HepG2 (cell line): ENCODE measurements around the gene RNASE8. TPM values are rescaled to one million over a fixed set of nuclear protein-coding genes. Genes with fewer than 3 reads are reported as not detected.

Experiments used
- CCDC6 ChIP-seq: sonication (generic); formaldehyde crosslinking; IDR thresholded peaks from 2 replicates; pipeline ENCODE4 v1.8.1; 2022; ENCODE audit warnings: mild to moderate bottlenecking, missing genetic modification reagents, moderate library complexity
- CEBPB ChIP-seq: IDR thresholded peaks from 2 replicates; pipeline ENCODE4 v1.6.1; 2011; ENCODE audit warnings: low read depth, low read length, improper control_type of control experiment, borderline replicate concordance
- CHCHD3 ChIP-seq: sonication (generic); formaldehyde crosslinking; IDR thresholded peaks from 2 replicates; pipeline ENCODE4 v1.8.0; 2022; ENCODE audit warnings: mild to moderate bottlenecking, missing genetic modification reagents, moderate library complexity
- DNMT3B ChIP-seq: conservative IDR thresholded peaks from 2 replicates; pipeline ENCODE4 v1.6.1; 2016; ENCODE audit warnings: missing biosample characterization, control low read depth
- ELF1 ChIP-seq: sonication (generic); formaldehyde crosslinking; IDR thresholded peaks from 2 replicates; pipeline ENCODE4 v1.4.0; 2020; ENCODE audit warnings: missing genetic modification reagents
- FOSL1 ChIP-seq: sonication (generic); formaldehyde crosslinking; IDR thresholded peaks from 2 replicates; pipeline ENCODE4 v1.9.0; 2021; ENCODE audit warnings: missing genetic modification reagents, borderline replicate concordance
- IKZF4 ChIP-seq: sonication (generic); formaldehyde crosslinking; IDR thresholded peaks from 2 replicates; pipeline ENCODE4 v1.5.1; 2020; ENCODE audit warnings: borderline replicate concordance, mild to moderate bottlenecking, low read depth, missing genetic modification reagents; ENCODE audit errors: not compliant biosample characterization
- KDM2A ChIP-seq: sonication (generic); formaldehyde crosslinking; IDR thresholded peaks from 2 replicates; pipeline ENCODE4 v1.4.0; 2020; ENCODE audit warnings: low read depth, missing genetic modification reagents, borderline replicate concordance
- MXD4 ChIP-seq: IDR thresholded peaks from 2 replicates; pipeline ENCODE4 v1.6.1; 2016; ENCODE audit warnings: mild to moderate bottlenecking, missing biosample characterization, missing genetic modification reagents
- RFXAP ChIP-seq: sonication (generic); formaldehyde crosslinking; IDR thresholded peaks from 2 replicates; pipeline ENCODE4 v1.4.0; 2020; ENCODE audit warnings: missing genetic modification reagents, borderline replicate concordance
- SMAD9 ChIP-seq: sonication (generic); formaldehyde crosslinking; IDR thresholded peaks from 2 replicates; pipeline ENCODE4 v1.5.1; 2020; ENCODE audit warnings: mild to moderate bottlenecking, missing genetic modification reagents
- SP2 ChIP-seq: sonication (generic); formaldehyde crosslinking; IDR thresholded peaks from 2 replicates; pipeline ENCODE4 v1.5.1; 2020; ENCODE audit warnings: mild to moderate bottlenecking, missing genetic modification reagents
- SPEN ChIP-seq: sonication (generic); formaldehyde crosslinking; IDR thresholded peaks from 2 replicates; pipeline ENCODE4 v1.5.1; 2020; ENCODE audit warnings: low read depth, mild to moderate bottlenecking, missing genetic modification reagents
- TRIM24 ChIP-seq: sonication (generic); formaldehyde crosslinking; IDR thresholded peaks from 2 replicates; pipeline ENCODE4 v1.8.0; 2022; ENCODE audit warnings: mild to moderate bottlenecking, missing genetic modification reagents
- YEATS2 ChIP-seq: sonication (generic); formaldehyde crosslinking; IDR thresholded peaks from 2 replicates; pipeline ENCODE4 v1.4.0; 2020; ENCODE audit warnings: missing genetic modification reagents, borderline replicate concordance
- ZFYVE20 ChIP-seq: sonication (generic); formaldehyde crosslinking; IDR thresholded peaks from 2 replicates; pipeline ENCODE4 v1.8.0; 2023; ENCODE audit warnings: low read depth, mild to moderate bottlenecking, moderate library complexity, missing genetic modification reagents, borderline replicate concordance
- ZNF205 ChIP-seq: IDR thresholded peaks from 2 replicates; pipeline ENCODE4 v1.6.1; 2018; ENCODE audit warnings: missing biosample characterization, missing genetic modification reagents
- ZNF329 ChIP-seq: sonication (generic); formaldehyde crosslinking; IDR thresholded peaks from 2 replicates; pipeline ENCODE4 v1.9.0; 2021; ENCODE audit warnings: low read depth, mild to moderate bottlenecking, missing genetic modification reagents
- ZNF333 ChIP-seq: sonication (generic); formaldehyde crosslinking; IDR thresholded peaks from 2 replicates; pipeline ENCODE4 v1.4.0; 2020; ENCODE audit warnings: mild to moderate bottlenecking, missing genetic modification reagents, borderline replicate concordance
- ZNF446 ChIP-seq: sonication (generic); formaldehyde crosslinking; IDR thresholded peaks from 2 replicates; pipeline ENCODE4 v1.5.0; 2020; ENCODE audit warnings: mild to moderate bottlenecking, missing genetic modification reagents
- ZNF546 ChIP-seq: sonication (generic); formaldehyde crosslinking; conservative IDR thresholded peaks from 2 replicates; pipeline ENCODE4 v1.8.1; 2023; ENCODE audit warnings: mild to moderate bottlenecking, missing genetic modification reagents
- ZNF558 ChIP-seq: sonication (generic); formaldehyde crosslinking; IDR thresholded peaks from 2 replicates; pipeline ENCODE4 v1.9.0; 2022; ENCODE audit warnings: mild to moderate bottlenecking, missing genetic modification reagents, borderline replicate concordance
- ZNF572 ChIP-seq: sonication (generic); formaldehyde crosslinking; IDR thresholded peaks from 2 replicates; pipeline ENCODE4 v1.5.1; 2020; ENCODE audit warnings: mild to moderate bottlenecking, missing genetic modification reagents
- polyA plus RNA-seq, 8 experiments: library from polyadenylated mRNA; depleted of rRNA in 3 of 8; stranded (reverse) in 7 of 8; unstranded in 1 of 8; fragments of >200 nt; fragmentation: Illumina TruSeq in 4 of 8; extraction: Trizol in 4 of 8; gene quantifications; 2 replicates each; pipeline versions ENCODE4 v1.2.1 to v1.2.3, GENCODE V29; 2011 to 2016; ENCODE audit warnings: low read depth in 4 of 8, missing spikeins in 1 of 8, mixed read lengths in 1 of 8; ENCODE audit not compliant: insufficient read depth in 1 of 8
- total RNA-seq, 5 experiments: library from RNA; depleted of rRNA; stranded (reverse); fragments of >200 nt; fragmentation: Illumina TruSeq; extraction: Trizol; gene quantifications; 2 replicates each; pipeline ENCODE4 v1.2.3, GENCODE V29; 2016; ENCODE audit warnings: low read depth in 1 of 5
- TF ChIP-seq, protein P1 (sequence below): sonication (generic); formaldehyde crosslinking; IDR thresholded peaks from 2 replicates; pipeline ENCODE4 v1.4.0; 2020; ENCODE audit warnings: missing genetic modification reagents, mild to moderate bottlenecking, borderline replicate concordance
- TF ChIP-seq, protein P2 (sequence below): sonication (generic); formaldehyde crosslinking; IDR thresholded peaks from 2 replicates; pipeline ENCODE4 v1.9.0; 2021; ENCODE audit warnings: missing genetic modification reagents, mild to moderate bottlenecking, borderline replicate concordance
- TF ChIP-seq, protein P3 (sequence below): IDR thresholded peaks from 2 replicates; pipeline ENCODE4 v1.6.1; 2016; ENCODE audit warnings: missing compliant biosample characterization, missing genetic modification reagents, borderline replicate concordance

The RNASE8 gene
- total and polyA plus RNA-seq, 2 of the 13 experiments (the other 11 are each of a cell fraction or from before 2014, with no cell fraction given): not detected

DNA sequence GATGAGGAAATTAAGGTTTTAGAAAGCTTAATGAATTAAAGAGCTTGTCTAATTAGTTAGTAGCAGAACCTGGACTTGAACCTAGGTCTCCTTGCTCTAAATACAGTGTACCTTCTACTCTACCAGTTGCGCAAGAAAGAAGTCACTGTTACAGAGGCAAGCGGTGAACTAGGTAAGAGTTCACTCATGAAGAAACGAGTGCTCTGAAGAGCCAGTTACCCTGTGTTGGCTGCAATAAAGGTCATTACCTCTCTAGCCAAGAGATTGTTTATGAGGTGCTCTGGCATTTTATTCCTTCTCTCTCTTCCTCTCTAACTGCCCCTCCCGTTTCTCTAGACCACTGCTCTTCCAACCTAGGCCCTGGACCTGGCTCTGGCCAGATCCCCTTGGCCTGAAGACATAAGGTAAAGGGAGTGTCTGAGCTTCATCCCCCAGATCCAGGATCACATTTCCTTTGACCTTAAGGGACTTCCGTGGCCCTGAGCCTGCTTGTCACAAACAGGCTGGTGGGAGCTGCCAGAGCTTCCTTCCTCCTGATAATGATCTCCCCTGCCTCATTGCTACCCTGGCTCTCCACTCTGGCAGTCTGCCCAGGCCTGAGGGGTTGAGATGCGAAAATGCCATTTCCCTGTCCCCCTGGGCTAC lies 13.5 kb upstream of the RNASE8 start (continued):
- TF ChIP-seq, protein P1, sequence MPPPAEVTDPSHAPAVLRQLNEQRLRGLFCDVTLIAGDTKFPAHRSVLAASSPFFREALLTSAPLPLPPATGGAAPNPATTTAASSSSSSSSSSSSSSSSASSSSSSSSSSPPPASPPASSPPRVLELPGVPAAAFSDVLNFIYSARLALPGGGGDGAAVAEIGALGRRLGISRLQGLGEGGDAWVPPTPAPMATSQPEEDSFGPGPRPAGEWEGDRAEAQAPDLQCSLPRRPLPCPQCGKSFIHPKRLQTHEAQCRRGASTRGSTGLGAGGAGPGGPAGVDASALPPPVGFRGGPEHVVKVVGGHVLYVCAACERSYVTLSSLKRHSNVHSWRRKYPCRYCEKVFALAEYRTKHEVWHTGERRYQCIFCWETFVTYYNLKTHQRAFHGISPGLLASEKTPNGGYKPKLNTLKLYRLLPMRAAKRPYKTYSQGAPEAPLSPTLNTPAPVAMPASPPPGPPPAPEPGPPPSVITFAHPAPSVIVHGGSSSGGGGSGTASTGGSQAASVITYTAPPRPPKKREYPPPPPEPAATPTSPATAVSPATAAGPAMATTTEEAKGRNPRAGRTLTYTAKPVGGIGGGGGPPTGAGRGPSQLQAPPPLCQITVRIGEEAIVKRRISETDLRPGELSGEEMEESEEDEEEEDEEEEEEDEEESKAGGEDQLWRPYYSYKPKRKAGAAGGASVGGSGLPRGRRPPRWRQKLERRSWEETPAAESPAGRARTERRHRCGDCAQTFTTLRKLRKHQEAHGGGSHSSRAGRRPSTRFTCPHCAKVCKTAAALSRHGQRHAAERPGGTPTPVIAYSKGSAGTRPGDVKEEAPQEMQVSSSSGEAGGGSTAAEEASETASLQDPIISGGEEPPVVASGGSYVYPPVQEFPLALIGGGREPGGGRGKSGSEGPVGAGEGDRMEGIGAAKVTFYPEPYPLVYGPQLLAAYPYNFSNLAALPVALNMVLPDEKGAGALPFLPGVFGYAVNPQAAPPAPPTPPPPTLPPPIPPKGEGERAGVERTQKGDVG (CRISPR knock-in tag): no peak
- TF ChIP-seq, protein P2, sequence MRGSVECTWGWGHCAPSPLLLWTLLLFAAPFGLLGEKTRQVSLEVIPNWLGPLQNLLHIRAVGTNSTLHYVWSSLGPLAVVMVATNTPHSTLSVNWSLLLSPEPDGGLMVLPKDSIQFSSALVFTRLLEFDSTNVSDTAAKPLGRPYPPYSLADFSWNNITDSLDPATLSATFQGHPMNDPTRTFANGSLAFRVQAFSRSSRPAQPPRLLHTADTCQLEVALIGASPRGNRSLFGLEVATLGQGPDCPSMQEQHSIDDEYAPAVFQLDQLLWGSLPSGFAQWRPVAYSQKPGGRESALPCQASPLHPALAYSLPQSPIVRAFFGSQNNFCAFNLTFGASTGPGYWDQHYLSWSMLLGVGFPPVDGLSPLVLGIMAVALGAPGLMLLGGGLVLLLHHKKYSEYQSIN (CRISPR knock-in tag): no peak
- TF ChIP-seq CHCHD3 (CRISPR knock-in tag): no peak
- TF ChIP-seq ZNF329 (CRISPR knock-in tag): no peak
- TF ChIP-seq, protein P3, sequence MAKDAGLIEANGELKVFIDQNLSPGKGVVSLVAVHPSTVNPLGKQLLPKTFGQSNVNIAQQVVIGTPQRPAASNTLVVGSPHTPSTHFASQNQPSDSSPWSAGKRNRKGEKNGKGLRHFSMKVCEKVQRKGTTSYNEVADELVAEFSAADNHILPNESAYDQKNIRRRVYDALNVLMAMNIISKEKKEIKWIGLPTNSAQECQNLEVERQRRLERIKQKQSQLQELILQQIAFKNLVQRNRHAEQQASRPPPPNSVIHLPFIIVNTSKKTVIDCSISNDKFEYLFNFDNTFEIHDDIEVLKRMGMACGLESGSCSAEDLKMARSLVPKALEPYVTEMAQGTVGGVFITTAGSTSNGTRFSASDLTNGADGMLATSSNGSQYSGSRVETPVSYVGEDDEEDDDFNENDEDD (CRISPR knock-in tag): no peak
- no peak for TF ChIP-seq ZFYVE20 (CRISPR knock-in tag)
- TF ChIP-seq ZNF205 (CRISPR knock-in tag): no peak
- no peak for TF ChIP-seq SMAD9 (CRISPR knock-in tag)
- peak; percentile 99 for TF ChIP-seq CEBPB
- no peak for TF ChIP-seq ZNF446
- TF ChIP-seq MXD4 (CRISPR knock-in tag): no peak; the same call in 1 of the 2 replicates
- TF ChIP-seq ZNF333 (CRISPR knock-in tag): no peak; the same call in 1 of the 2 replicates
- TF ChIP-seq KDM2A (CRISPR knock-in tag): peak; percentile 31; the same call in 1 of the 2 replicates
- TF ChIP-seq RFXAP (CRISPR knock-in tag): no peak
- 0 out of 2 replicates have a peak, but pooled peaks have one; percentile 39 for TF ChIP-seq ELF1
- no peak for TF ChIP-seq ZNF558 (CRISPR knock-in tag)
- TF ChIP-seq CCDC6: no peak
- no peak for TF ChIP-seq FOSL1
- peak; percentile 80 for TF ChIP-seq SPEN
- no peak for TF ChIP-seq ZNF546 (CRISPR knock-in tag)
- TF ChIP-seq YEATS2 (CRISPR knock-in tag): no peak; the same call in 1 of the 2 replicates
- no peak for TF ChIP-seq DNMT3B (CRISPR knock-in tag)
- TF ChIP-seq ZNF572 (CRISPR knock-in tag): 0 out of 2 replicates have a peak, but pooled peaks have one; percentile 69
- TF ChIP-seq SP2 (CRISPR knock-in tag): no peak
- TF ChIP-seq TRIM24 (CRISPR knock-in tag): peak; percentile 61; the same call in 1 of the 2 replicates
- no peak for TF ChIP-seq IKZF4 (CRISPR knock-in tag)
